HTR-8/SVneo (cell line): ENCODE results near the gene FRY.
"Not testable (repeated sequence)": the region's sequence is repeated elsewhere in the genome, so short reads cannot be mapped to it uniquely, and the experiment has no call there.

Experiments used
- DNase-seq: peaks from one replicate; pipeline ENCODE4 v3.0.0; 2011; ENCODE audit warnings: low spot score, mixed read lengths; ENCODE audit not compliant: insufficient read length
- FAIRE-seq: peaks from 2 replicates; lab custom pipeline; 2011; peaks lifted over from hg19 to GRCh38; lab: Jason Lieb, UNC

FRY gene

GRCh38 chr13:32039056-32039455 lies 7.5 kb downstream of the FRY start:
- FAIRE-seq: no peak
- no peak for DNase-seq

GRCh38 chr13:32039528-32039927 lies 8.0 kb downstream of the FRY start:
- FAIRE-seq (no peak), DNase-seq (no peak)

GRCh38 chr13:32040052-32040642 lies 8.6 kb downstream of the FRY start:
- FAIRE-seq: no peak
- no peak for DNase-seq

GRCh38 chr13:32040689-32041088 lies 9.1 kb downstream of the FRY start:
- DNase-seq (no peak), FAIRE-seq (no peak)

- DNase-seq (no peak), FAIRE-seq (no peak)
Measured at GRCh38 chr13:32041429-32041828, 9.9 kb downstream of the FRY start.

DNA sequence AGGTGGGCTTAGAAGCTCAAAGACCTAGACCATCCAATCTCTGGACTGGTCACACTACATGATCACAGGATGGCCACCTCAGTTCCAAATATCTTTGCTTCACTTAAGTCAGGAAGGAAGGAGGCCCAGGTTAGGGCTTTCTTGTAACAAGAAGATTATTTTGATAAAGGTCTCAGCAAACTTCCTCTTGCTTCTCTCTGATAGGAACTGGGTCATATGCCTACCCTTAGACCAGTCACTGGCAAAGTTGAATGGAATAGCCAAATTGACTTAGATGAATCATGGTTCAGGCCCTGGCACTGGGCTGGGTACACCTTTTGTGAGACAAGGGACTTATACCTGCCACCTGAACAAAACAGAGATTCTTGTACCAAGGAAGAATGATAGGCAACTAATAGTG lies 11.0 kb downstream of the FRY start:
- FAIRE-seq: no peak

DNA sequence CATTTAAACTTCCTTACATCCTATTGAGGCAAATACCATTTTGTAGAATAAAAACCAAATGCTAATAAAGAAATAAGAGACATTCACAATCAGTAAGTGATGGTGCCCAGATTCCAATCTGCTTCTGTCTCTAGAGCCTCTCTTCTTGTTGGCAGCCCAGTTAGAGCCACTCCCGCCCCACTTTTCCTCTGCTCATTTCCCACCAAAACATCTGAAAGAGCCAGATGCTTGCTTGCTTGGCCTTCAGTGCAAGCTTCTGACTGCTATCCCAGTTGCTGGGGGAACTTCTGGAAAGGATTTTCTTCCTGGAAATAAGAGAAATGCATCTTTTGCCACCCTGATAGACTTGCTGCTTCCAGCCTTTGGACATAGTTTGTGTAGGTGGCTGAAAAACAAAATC lies 12.9 kb downstream of the FRY start:
- FAIRE-seq (no peak), DNase-seq (no peak)

More for the DNA sequence above, 11.0 kb downstream of the FRY start:
- DNase-seq: no peak

DNA sequence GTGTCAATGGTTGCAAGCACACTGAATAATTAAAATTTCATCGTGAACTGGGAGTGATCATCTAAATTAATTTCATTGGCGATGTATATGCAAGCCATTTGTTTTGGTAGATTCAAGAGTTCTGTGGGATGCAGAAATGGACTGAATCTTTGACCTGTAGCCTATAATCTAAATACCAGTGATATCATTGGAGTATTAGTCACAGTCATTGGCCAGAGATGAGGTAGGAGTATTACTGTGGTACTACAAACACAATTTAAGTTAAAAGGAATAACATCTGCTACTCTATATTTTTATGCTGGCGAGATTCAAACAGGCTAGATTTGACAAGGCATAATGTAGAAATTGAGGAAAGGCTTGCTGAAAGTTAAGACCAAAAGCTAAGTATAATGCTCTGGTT lies 14.0 kb downstream of the FRY start:
- no peak for DNase-seq
- no peak for FAIRE-seq

GRCh38 chr13:32045982-32046785 lies 14.6 kb downstream of the FRY start:
- no peak for DNase-seq
- FAIRE-seq: no peak

DNA sequence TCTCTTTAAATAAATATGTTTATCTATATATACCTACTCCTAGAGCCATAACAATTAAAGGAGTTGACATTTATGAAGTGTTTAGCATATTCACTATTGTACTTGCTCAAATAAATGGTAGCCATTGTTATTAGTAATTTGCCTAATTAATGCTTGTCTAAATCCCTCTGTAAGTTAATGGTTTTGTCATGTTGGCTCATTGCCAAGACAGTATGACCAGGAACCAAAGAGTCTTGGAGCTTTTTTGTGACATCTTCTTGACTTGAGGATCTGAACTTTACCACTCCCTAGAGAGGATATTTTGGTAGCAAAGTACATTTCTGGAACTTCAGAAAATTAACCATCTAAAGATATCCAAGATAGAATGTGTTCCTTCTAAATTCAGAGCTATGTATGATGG lies 15.5 kb downstream of the FRY start:
- FAIRE-seq (no peak), DNase-seq (no peak)

- DNase-seq (no peak), FAIRE-seq (no peak)
Measured at GRCh38 chr13:32047793-32048192, 16.2 kb downstream of the FRY start.

GRCh38 chr13:32048816-32049215 lies 17.2 kb downstream of the FRY start:
- no peak for FAIRE-seq
- no peak for DNase-seq

- DNase-seq (no peak), FAIRE-seq (no peak)
Measured at GRCh38 chr13:32051156-32051555, 19.6 kb downstream of the FRY start.

GRCh38 chr13:32056316-32056715 lies 24.7 kb downstream of the FRY start:
- no peak for FAIRE-seq
- DNase-seq: no peak

DNA sequence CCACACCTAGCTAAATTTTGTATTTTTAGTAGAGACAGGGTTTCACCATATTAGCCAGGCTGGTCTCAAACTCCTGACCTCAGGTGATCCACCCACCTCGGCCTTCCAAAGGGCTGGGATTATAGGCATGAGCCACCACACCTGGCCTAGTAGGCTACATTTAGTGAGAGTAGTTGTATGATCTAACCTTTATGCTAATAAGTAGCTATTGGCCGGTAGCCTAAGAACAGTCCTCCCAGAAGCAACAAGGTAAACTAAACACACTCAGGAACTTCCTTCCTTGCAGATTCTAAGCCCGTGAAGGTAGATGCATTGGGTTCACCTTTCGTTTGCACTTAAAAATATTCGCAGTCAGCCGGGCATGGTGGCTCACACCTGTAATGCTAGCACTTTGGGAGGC lies 25.8 kb downstream of the FRY start:
- not testable (repeated sequence) for FAIRE-seq, DNase-seq

- DNase-seq (no peak), FAIRE-seq (no peak)
Measured at GRCh38 chr13:32059511-32059984, 28.0 kb downstream of the FRY start.

DNA sequence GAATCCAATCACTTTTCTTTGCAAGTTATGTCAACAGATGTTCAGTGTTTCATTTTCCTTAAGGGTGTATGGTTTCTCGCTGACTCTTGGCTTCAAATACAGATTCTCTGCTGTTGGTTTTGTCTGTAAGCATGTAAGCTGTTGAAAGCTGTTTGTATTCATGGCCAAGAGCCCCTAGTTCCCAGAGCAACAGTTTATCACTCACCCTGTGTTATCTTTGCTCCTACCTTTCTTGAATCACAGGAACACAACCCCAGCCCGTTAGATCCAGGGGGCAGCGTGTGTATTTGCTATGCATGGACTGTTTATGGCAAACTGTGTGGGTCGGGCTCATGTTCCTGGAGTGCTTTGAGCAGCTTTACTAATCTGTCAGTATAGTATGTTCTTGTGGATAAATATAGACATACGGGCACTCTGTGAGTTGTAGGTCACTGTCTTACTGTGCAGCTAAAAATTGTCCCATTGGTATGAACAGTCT lies 28.9 kb downstream of the FRY start:
- FAIRE-seq (no peak), DNase-seq (no peak)

- no peak for DNase-seq
- FAIRE-seq: no peak
Measured at GRCh38 chr13:32063619-32064233, 32.2 kb downstream of the FRY start.

GRCh38 chr13:32067149-32067961 lies 35.8 kb downstream of the FRY start:
- FAIRE-seq: no peak

GRCh38 chr13:32068255-32068654 lies 36.7 kb downstream of the FRY start:
- no peak for DNase-seq
- no peak for FAIRE-seq

More at GRCh38 chr13:32067149-32067961, 35.8 kb downstream of the FRY start:
- DNase-seq: no peak
